ENCODE results near the gene NINJ2.

NINJ2 gene

DNA sequence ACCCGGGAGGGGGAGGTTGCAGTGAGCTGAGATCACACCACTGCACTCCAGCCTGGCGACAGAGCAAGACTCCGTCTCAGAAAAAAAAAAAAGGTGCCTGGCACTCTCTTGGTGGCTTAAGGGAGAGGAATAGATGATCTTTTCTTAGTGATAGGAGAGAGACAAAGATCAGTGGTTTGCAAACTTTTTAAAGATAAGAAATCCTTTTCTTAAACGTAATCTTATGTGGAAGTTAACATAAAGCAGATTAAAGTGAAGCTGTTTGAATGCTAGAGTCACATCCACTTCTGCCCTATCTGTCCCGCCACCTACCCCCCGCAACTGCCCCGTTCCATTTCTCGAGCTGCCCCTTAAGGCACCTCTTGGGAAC, 6.3 kb upstream of the NINJ2 start:
- Histone ChIP-seq H3K27ac (ENCODE audit: low read depth, low read length, severe bottlenecking) (no peak overlapping the region), H3K36me3 (ENCODE audit: control insufficient read depth, insufficient read depth, low read length) (no peaks in the 10 kb centered on the region), H3K9me3 (ENCODE audit: control insufficient read depth, low read length) (no peaks in the 10 kb centered on the region), H3K4me1 (ENCODE audit: control insufficient read depth, insufficient read depth, low read length, poor library complexity, severe bottlenecking) (no peaks in the 10 kb centered on the region), H3K4me3 (ENCODE audit: extremely low read depth, insufficient read depth, low read length, poor library complexity, severe bottlenecking) (no peak overlapping the region)
- 89 to 92% methylated on average over 4 of the region's 8 CpGs for WGBS, 2 experiments (ENCODE audit: insufficient coverage in 2 of 2)

DNA sequence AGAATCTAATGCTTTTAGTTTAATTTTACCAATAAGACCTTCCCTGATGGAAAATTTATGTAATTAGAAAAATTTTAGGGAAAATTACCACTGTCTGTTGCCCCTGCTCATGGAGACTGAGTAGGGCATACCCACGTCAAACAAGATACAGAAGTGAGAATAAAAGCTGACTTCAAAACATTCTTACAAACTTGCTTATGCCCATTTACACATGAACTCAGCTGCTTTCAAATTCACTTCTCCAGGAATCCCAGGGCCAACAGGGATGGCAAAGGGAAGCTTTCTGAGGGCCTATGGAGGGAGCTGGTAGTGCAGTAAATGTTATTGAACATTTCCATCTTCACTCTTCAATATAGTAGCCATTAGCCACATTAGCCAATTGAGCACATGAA, 4.8 kb upstream of the NINJ2 start:
- H3K9me3 ChIP-seq (ENCODE audit: control insufficient read depth, low read length): no peaks in the 10 kb centered on the region
- no peaks in the 10 kb centered on the region for H3K4me1 ChIP-seq (ENCODE audit: control insufficient read depth, insufficient read depth, low read length, poor library complexity, severe bottlenecking)
- WGBS, 2 experiments (ENCODE audit: insufficient coverage in 2 of 2): no CpG with 5 or more reads among the region's 1 CpG
- H3K27ac ChIP-seq (ENCODE audit: low read depth, low read length, severe bottlenecking): no peak overlapping the region
- H3K36me3 ChIP-seq (ENCODE audit: control insufficient read depth, insufficient read depth, low read length): no peaks in the 10 kb centered on the region
- H3K4me3 ChIP-seq (ENCODE audit: extremely low read depth, insufficient read depth, low read length, poor library complexity, severe bottlenecking): no peak overlapping the region

DNA sequence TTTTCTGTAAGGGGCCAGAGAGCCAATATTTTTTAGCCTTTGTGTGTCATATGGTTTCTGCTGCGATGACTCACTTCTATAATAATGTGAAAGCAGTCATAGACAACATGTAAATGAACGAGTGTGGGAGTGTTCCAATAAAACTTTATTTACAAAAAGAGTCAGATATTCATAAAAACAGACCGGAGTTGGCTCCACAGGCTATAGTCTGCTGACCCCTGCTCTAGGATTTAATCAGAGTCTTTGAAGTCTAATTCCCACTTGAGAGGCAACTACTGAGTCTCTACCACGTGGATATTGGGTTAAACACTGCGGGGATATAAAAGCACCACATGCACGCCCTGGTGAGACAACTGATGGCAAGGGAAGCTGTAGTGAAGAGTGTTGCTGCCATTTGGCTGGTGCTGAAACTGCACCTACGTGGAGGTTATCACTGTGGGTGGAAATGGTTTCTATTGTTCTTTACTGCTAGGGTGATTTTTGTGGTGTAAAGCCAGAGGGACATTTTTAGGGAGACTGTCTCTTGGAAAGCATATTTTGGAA, 3.6 kb upstream of the NINJ2 start:
- Histone ChIP-seq H3K4me1 (ENCODE audit: control insufficient read depth, insufficient read depth, low read length, poor library complexity, severe bottlenecking) (peaks cover 4% of the 10 kb centered on the region), H3K4me3 (ENCODE audit: extremely low read depth, insufficient read depth, low read length, poor library complexity, severe bottlenecking) (no peak overlapping the region)
- WGBS, 2 experiments (ENCODE audit: insufficient coverage in 2 of 2): 87 to 89% methylated on average over 3 to 6 of the region's 7 CpGs

DNA sequence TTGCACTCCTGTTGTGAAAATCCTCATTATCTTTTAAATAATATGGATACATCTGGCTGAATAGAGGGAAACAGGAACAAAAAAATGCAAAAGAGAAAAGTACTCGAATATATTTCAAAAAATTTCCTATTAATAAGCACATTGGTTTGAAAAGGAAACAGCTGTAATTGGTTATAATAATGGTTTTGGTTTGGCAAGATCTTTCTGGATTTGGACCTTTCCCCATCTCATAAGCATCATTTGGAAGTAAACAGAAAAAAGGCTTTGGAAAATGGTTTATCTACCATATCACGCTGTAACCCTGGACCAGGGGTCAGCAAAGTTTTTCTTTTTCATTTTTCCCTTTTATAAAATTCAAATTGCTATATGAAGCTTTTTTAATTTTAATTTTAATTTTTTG, 2.8 kb upstream of the NINJ2 start:
- Histone ChIP-seq H3K9me3 (ENCODE audit: control insufficient read depth, low read length) (no peaks in the 10 kb centered on the region), H3K27ac (ENCODE audit: low read depth, low read length, severe bottlenecking) (no peak overlapping the region), H3K4me3 (ENCODE audit: extremely low read depth, insufficient read depth, low read length, poor library complexity, severe bottlenecking) (no peak overlapping the region), H3K4me1 (ENCODE audit: control insufficient read depth, insufficient read depth, low read length, poor library complexity, severe bottlenecking) (peaks cover 4% of the 10 kb centered on the region), H3K36me3 (ENCODE audit: control insufficient read depth, insufficient read depth, low read length) (no peaks in the 10 kb centered on the region)
- WGBS, 2 experiments (ENCODE audit: insufficient coverage in 2 of 2): no CpG with 5 or more reads among the region's 2 CpGs

More for the DNA sequence above, 3.6 kb upstream of the NINJ2 start:
- H3K9me3 ChIP-seq (ENCODE audit: control insufficient read depth, low read length): no peaks in the 10 kb centered on the region
- H3K36me3 ChIP-seq (ENCODE audit: control insufficient read depth, insufficient read depth, low read length): no peaks in the 10 kb centered on the region
- no peak overlapping the region for H3K27ac ChIP-seq (ENCODE audit: low read depth, low read length, severe bottlenecking)

DNA sequence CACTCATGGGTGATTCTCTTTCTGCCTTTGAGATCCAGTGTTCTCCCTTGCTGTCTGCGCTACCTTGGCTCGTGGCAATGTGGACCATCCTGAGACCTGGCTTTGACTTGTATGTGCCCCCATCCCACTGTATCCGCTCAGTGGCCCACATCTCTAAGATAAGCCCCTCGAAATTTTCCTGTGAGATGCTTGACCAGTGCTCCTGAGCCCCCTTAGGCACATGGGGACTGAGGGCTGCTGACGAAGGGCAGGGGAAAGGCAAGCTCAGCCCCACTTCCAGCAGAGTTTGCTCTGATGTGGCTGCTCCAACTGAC, 1.5 kb upstream of the NINJ2 start:
- 85 to 96% methylated on average over 3 to 5 of the region's 5 CpGs for WGBS, 2 experiments (ENCODE audit: insufficient coverage in 2 of 2)

DNA sequence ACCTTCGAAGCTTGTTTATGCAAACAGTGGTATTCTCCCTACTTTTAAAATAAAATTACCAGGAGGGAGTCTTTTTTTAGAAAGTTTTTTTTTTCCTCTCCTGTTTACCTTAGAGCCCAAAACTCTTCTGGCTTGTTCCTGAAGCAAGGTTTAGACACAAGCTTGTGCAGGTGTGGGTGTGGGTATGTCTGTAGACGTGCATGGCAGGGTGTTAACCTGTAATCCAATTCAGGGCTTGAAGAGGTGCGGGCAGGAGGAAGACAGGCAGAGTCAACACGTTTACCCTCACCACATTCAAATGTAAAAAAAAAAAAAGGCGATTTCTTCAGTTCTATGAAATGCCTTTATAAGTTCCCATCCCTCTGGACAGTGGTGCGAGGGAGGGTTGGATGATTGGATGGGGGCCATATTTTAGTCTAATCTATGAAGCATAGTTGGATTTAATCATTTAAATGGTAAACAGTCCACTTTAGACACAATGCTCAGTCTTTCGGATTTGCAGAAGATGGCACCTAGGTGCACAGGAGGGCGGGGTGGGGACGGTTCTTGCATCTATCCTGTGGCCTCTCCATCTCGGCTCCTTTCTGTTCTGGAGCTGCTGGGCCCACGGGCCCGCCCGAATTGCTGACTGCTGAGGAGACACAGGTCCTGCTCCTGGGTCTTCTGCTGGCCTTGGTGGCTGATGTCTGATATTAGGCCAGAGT, 982 bp upstream of the NINJ2 start:
- Histone ChIP-seq H3K36me3 (ENCODE audit: control insufficient read depth, insufficient read depth, low read length) (no peaks in the 10 kb centered on the region), H3K4me1 (ENCODE audit: control insufficient read depth, insufficient read depth, low read length, poor library complexity, severe bottlenecking) (peaks cover 4% of the 10 kb centered on the region), H3K4me3 (ENCODE audit: extremely low read depth, insufficient read depth, low read length, poor library complexity, severe bottlenecking) (no peak overlapping the region), H3K27ac (ENCODE audit: low read depth, low read length, severe bottlenecking) (no peak overlapping the region), H3K9me3 (ENCODE audit: control insufficient read depth, low read length) (no peaks in the 10 kb centered on the region)
- 87 to 95% methylated on average over 7 of the region's 13 CpGs for WGBS, 2 experiments (ENCODE audit: insufficient coverage in 2 of 2)

More for the DNA sequence above, 1.5 kb upstream of the NINJ2 start:
- no peaks in the 10 kb centered on the region for H3K9me3 ChIP-seq (ENCODE audit: control insufficient read depth, low read length)
- peaks cover 4% of the 10 kb centered on the region for H3K4me1 ChIP-seq (ENCODE audit: control insufficient read depth, insufficient read depth, low read length, poor library complexity, severe bottlenecking)
- H3K27ac ChIP-seq (ENCODE audit: low read depth, low read length, severe bottlenecking): no peak overlapping the region
- H3K4me3 ChIP-seq (ENCODE audit: extremely low read depth, insufficient read depth, low read length, poor library complexity, severe bottlenecking): no peak overlapping the region
- H3K36me3 ChIP-seq (ENCODE audit: control insufficient read depth, insufficient read depth, low read length): no peaks in the 10 kb centered on the region

DNA sequence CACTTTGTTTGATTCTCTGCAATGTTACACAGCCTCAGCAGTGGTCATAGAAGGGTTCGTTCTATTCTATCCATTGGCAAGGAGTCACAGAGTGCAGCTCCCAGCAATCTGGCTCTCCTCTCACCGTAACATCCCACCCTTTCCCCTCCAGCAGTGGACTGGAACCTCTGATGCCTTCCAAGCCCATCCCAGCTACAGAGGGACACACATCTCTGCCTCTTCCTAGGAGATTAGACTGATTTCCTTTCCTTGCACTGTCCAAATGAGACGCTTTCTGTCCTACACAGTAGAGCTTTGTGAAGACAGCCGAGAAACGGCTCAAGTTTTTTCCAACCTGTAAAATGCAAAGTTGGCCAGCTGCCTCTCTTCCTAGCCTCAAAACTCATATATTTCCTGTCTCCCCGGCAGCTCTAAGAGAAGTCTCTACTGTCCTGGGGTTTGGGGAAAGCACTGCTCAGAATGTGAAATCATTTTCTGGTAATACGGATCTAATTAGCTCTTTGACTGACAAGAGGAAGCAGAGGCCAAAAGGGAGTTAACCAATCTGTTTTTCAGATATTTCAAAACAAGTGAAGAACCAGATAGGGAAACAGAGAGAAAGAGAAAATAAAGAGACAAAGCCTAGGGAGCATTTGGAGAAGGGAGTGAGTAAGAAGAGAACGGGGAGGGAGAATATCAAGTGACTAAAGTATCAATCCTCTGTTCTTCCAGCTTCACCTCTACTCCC, 516 bp downstream of the NINJ2 start:
- Histone ChIP-seq H3K4me1 (ENCODE audit: control insufficient read depth, insufficient read depth, low read length, poor library complexity, severe bottlenecking) (peaks cover 4% of the 10 kb centered on the region), H3K4me3 (ENCODE audit: extremely low read depth, insufficient read depth, low read length, poor library complexity, severe bottlenecking) (no peak overlapping the region), H3K27ac (ENCODE audit: low read depth, low read length, severe bottlenecking) (no peak overlapping the region), H3K36me3 (ENCODE audit: control insufficient read depth, insufficient read depth, low read length) (no peaks in the 10 kb centered on the region), H3K9me3 (ENCODE audit: control insufficient read depth, low read length) (no peaks in the 10 kb centered on the region)
- WGBS, 2 experiments (ENCODE audit: insufficient coverage in 2 of 2): 87 to 89% methylated on average over 5 to 7 of the region's 8 CpGs

DNA sequence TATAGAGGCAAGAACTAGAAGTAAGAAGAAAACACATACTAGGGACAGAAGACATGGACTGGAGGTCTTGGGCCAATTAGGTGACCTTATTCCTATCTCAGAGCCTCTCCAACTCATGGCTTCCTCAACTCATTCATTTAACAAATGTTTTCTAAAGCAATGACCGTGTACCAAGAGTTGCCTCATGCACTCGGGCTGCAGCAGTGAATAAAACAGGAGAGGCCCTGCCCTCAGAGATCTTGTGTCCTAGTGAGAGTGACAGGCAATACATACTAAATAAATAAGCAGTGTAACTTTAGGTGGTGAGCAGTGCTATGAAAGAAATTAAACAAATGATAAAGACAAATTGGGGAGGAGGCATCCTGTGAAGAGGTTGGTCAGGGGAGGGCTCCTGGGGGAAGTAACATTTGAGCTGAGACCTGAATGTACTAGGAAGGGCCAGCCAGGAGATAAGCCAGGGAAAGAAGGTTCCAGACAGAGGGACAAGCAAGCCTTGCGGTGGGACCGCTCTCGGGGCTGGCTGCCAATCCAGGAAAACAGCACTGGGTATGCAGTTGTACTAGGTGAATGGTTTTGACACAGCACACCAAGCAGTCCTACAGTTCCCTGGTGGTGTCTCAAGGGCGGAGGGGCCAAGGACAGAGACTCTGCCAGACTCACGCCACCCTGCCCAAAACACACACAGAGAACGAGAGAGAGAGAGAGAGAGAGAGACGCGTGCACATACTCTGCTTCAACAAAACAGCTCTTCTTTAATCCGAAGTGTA, 1.3 kb downstream of the NINJ2 start:
- 83 to 100% methylated on average over 1 of the region's 11 CpGs for WGBS, 2 experiments (ENCODE audit: insufficient coverage in 2 of 2)
- no peak overlapping the region for H3K27ac ChIP-seq (ENCODE audit: low read depth, low read length, severe bottlenecking)

DNA sequence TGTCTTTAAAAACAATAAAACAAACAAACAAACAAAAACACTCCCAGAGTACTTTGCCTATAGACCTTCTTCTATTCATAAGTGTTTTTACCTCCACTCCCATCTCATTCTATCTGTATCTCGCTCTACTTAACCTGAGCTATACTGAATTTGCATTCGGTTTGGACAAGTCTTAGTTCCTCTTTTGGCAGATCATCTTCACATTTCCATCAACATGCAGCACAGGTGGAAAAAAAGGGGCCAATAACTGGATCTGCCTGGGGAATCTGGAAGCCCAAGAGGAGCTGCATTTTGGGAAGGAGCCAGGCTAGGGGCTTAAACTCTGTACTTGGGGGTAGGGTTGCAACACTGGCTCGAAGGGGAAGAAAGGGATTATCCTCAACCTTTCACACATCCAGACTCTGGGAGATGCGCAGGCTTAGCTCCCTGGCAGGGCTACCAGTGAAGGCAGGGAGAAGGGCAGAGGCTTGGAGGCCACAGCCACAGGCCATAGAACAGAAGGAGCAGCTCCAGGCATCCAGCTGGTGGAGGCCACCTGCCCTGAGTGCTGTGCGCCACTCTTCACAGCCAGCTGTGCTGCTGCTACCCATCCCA, 4.1 kb downstream of the NINJ2 start:
- Histone ChIP-seq H3K9me3 (ENCODE audit: control insufficient read depth, low read length) (no peaks in the 10 kb centered on the region), H3K36me3 (ENCODE audit: control insufficient read depth, insufficient read depth, low read length) (no peaks in the 10 kb centered on the region), H3K4me1 (ENCODE audit: control insufficient read depth, insufficient read depth, low read length, poor library complexity, severe bottlenecking) (peaks cover 4% of the 10 kb centered on the region), H3K4me3 (ENCODE audit: extremely low read depth, insufficient read depth, low read length, poor library complexity, severe bottlenecking) (no peak overlapping the region), H3K27ac (ENCODE audit: low read depth, low read length, severe bottlenecking) (no peak overlapping the region)
- WGBS, 2 experiments (ENCODE audit: insufficient coverage in 2 of 2): 85 to 98% methylated on average over 3 to 4 of the region's 5 CpGs

More for the DNA sequence above, 1.3 kb downstream of the NINJ2 start:
- no peak overlapping the region for H3K4me3 ChIP-seq (ENCODE audit: extremely low read depth, insufficient read depth, low read length, poor library complexity, severe bottlenecking)
- peaks cover 4% of the 10 kb centered on the region for H3K4me1 ChIP-seq (ENCODE audit: control insufficient read depth, insufficient read depth, low read length, poor library complexity, severe bottlenecking)
- H3K9me3 ChIP-seq (ENCODE audit: control insufficient read depth, low read length): no peaks in the 10 kb centered on the region
- H3K36me3 ChIP-seq (ENCODE audit: control insufficient read depth, insufficient read depth, low read length): no peaks in the 10 kb centered on the region

DNA sequence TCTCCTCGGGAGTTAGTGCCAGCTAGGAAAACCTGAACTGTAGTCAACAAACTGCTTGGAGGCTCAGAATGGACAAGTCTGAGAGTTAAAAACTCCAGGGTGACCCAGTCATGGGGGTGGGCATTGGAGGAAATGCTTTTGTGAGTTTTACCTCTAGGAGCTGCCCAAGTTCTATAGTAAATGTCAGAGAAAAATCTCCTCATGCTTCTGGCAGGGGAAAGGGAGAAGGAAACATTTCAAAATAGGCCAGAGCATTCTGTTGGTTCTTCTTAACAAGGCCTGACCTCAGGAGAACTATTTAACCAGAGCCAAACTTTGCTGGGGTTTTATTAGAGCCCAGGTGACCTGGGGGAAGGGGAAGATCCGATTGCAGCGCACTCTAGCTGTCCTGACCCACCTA, 12.3 kb downstream of the NINJ2 start:
- Histone ChIP-seq H3K9me3 (ENCODE audit: control insufficient read depth, low read length) (no peaks in the 10 kb centered on the region), H3K36me3 (ENCODE audit: control insufficient read depth, insufficient read depth, low read length) (no peaks in the 10 kb centered on the region), H3K27ac (ENCODE audit: low read depth, low read length, severe bottlenecking) (no peak overlapping the region), H3K4me1 (ENCODE audit: control insufficient read depth, insufficient read depth, low read length, poor library complexity, severe bottlenecking) (peaks cover 5% of the 10 kb centered on the region), H3K4me3 (ENCODE audit: extremely low read depth, insufficient read depth, low read length, poor library complexity, severe bottlenecking) (no peak overlapping the region)
- 89 to 92% methylated on average over 1 of the region's 3 CpGs for WGBS, 2 experiments (ENCODE audit: insufficient coverage in 2 of 2)
